GM19099 (cell line): Measurements from ENCODE around the gene PKN2.

Experiments
- POLR2A ChIP-seq: IDR thresholded peaks from 3 replicates; pipeline ENCODE4 v1.6.1; 2011; ENCODE audit warnings: low read depth; ENCODE audit not compliant: insufficient read length; ENCODE audit errors: extremely low read depth

Gene PKN2

DNA sequence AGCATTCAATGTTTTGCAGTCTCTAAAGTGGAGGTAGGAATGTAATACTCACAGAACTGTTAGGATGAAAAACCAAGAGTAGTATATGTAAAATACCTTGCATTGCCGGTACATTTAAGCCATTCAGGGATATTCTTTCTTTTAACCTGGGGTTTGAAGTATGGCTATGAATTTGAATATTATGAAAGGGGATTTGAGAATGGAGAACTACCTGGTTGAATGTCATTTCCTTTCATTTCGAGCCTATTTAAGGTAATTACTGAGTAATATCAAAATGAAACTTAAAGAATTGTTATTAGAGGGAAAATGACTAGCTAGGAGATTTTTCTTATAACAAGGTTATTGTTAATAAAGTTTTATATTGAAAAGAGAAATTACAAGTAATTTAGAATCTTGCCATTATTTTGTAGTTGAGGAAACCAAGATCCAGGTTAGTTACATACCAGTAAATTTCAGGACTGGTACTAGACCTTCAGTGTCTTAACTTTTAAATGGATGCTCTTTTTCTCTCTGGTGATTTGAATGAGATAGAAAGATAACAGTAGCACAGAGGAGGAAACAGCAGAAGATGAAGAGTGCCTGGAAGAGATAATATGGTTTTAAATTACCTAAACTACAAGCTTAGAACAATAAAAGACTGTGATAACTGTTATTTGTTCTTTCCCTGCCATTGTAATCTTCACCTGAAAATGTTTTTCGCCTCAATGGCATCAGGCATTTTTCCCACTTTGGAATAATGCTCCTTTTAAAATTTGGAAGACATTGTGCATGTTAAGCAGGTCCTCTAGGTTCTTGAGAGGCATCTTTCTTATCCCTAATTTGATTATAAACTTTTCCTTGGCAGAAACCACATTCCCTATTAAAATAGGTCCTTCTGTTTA, 103.2 kb downstream of the PKN2 start:
- TF ChIP-seq POLR2A = no peak

GRCh38 chr1:88791192-88791591, 107.1 kb downstream of the PKN2 start:
- TF ChIP-seq POLR2A = no peak

- TF ChIP-seq POLR2A = no peak
Observed at GRCh38 chr1:88799491-88799890, 115.4 kb downstream of the PKN2 start.

DNA sequence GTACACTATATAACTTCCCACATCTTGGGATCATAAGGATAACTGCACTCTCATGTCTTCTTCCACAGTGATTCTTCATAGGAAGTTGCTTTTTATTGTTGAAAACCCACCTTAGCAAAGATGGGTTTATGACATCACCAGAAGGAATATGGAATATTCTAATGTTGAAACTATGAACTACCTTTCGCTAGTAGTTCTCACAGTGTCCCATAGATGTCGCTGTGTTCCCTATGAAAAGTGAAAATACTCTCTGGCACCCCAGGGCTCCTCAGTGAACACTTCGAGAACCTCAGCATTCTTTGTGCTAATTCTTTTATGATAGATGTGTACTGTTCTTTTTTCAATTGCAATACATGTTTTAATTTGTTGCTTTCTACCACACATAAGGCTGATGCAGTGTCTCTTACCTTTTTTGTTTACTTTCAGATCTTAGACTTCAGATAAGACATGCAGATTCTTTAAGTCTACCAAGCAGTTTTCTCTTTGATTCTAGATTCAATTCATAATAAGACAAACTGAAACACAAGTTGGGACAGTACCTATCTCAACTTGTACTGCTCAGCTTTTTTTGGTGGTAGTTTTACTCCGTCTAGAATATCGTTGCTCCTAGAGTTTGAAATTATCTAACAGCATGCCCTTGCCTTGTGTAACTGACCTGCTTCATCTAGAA, 116.4 kb downstream of the PKN2 start:
- TF ChIP-seq POLR2A = no peak

GRCh38 chr1:88801575-88802208, 117.6 kb downstream of the PKN2 start:
- TF ChIP-seq POLR2A = no peak

- TF ChIP-seq POLR2A = no peak
Observed at GRCh38 chr1:88802404-88802803, 118.3 kb downstream of the PKN2 start.

- TF ChIP-seq POLR2A = no peak
Observed at GRCh38 chr1:88802950-88803349, 118.9 kb downstream of the PKN2 start.

GRCh38 chr1:88803444-88803843, 119.4 kb downstream of the PKN2 start:
- no peak for TF ChIP-seq POLR2A

DNA sequence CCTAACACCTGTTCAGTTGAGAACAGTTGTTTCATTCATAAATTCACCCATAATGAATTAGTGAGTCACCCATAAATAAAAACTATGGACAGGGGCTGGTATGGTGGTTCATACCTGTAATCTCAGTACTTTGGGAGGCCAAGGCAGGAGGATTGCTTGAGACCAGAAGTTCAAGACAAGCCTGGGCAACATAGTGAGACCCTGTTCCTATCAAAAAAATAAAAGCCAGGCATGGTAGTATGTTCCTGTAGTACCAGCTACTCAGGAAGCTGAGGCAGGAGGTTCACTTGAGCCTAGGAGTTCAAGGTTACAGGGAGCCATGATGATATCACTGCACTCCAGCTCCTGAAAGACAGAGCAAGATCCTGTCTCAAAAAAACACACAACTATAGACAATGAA, 128.3 kb downstream of the PKN2 start:
- TF ChIP-seq POLR2A = no peak

DNA sequence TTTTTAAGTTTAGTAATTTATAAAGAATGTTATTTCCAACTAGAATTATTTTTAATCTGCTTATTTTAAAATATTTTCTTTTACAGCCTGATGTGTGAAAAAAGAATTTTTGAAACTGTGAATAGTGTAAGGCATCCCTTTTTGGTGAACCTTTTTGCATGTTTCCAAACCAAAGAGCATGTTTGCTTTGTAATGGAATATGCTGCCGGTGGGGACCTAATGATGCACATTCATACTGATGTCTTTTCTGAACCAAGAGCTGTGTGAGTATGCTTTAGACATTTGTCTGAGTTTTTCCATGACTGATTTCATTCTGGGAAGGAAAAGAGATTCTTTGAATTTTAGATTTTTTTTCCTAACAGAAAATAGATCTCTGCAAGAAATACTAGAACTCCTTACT, 129.4 kb downstream of the PKN2 start:
- no peak for TF ChIP-seq POLR2A

DNA sequence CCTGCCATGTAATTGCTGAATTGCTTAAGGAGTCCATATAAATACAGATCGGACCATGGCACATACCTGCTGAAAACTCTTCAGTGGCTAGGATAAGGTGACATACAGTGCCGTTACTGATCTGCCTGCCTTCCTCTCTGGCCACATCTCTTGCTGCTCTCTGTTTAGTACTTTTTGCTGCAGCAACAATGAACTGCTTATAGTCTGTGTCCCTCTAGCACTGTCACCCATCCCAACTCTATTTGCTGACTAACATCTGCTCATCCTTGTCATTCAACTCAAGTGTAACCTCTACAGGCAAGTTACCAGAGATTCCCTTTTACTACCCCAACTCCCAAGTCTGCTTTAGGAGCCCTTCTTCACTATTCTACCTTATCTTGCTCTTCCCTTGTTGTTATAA, 141.6 kb downstream of the PKN2 start:
- TF ChIP-seq POLR2A = no peak

DNA sequence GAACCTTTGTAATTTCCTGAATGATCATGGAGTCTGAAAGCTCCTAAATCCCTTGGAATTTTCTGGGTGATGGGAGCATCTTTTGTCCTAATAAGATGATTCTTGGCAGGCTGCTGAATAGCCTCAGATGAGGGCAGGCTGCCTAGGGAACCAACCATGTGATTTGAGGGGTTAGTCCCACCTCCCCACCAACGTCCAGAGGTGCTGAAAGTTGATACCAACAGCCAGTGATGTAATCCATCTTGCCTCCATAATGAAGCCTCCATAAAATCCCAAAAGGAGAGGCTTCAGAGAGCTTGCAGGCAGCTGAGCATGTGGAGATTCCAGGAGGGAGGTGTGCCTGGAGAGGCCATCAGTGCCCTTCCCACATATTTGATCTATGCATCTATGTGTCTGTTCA, 163.6 kb downstream of the PKN2 start:
- no peak for TF ChIP-seq POLR2A

DNA sequence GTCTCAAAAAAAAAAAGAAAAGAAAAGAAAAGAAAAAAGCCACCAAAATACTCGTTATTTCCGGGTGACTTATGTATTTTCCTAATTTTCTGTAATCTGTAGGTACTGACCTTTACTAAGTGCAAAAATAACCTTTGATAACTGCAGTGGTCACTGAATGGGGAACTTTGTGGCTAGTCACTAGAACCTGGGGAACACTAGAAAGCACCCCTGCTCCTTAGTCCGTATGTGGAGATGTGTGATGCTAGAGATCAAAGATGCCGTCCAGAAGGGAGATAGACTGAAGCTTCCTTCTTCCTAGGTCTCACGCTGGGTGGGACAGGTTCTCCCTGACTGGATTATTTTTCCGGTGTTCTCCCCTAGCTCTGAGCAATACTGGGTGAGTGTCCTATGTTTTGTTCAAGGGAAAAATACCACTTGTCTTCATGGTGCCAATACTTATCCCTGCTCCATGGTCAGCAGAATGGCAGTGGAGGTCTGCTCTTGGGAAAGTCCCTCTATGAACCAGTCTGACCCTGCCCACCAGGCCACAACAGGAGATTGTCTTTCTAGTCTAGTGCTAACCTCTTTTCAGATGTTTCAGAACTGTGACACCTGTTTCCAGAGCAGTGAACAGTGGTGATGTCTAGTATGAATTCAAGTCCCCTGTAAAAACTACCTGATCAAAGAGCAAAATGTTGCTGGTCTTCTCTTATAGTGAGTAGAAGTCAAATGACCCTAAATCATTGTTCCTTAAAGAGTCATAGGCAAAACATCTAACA, 167.4 kb downstream of the PKN2 start:
- TF ChIP-seq POLR2A = no peak

- TF ChIP-seq POLR2A = no peak
Observed at GRCh38 chr1:88867743-88868521, 183.9 kb downstream of the PKN2 start.
